K562 (cell line): ENCODE measurements around the gene AIFM1. TPM values are rescaled to one million over a fixed set of nuclear protein-coding genes. Genes with fewer than 3 reads are reported as not detected.

Experiments
- BCLAF1 ChIP-seq, 2 experiments: fragments of 450-650 bp in 1 of 2; IDR thresholded peaks; 2 replicates each; pipeline ENCODE4 v1.6.1; 2011 to 2017; ENCODE audit warnings: low read depth in 2 of 2, antibody characterized with exemption in 1 of 2, borderline replicate concordance in 1 of 2, low read length in 1 of 2, mild to moderate bottlenecking in 1 of 2, mixed read lengths in 1 of 2; ENCODE audit not compliant: control insufficient read depth in 1 of 2
- CBFA2T2 ChIP-seq: fragments of 450-650 bp; conservative IDR thresholded peaks from 2 replicates; pipeline ENCODE4 v1.6.1; 2017; ENCODE audit warnings: mild to moderate bottlenecking
- GATA2 ChIP-seq: sonication (generic); formaldehyde crosslinking; IDR thresholded peaks from 2 replicates; pipeline ENCODE4 v1.4.0; 2020; ENCODE audit warnings: mild to moderate bottlenecking, missing genetic modification reagents
- HDAC3 ChIP-seq: fragments of 450-650 bp; IDR thresholded peaks from 2 replicates; pipeline ENCODE4 v1.6.1; 2018; ENCODE audit warnings: borderline replicate concordance, mild to moderate bottlenecking, moderate library complexity; ENCODE audit not compliant: partially characterized antibody
- MCM5 ChIP-seq: fragments of 450-650 bp; IDR thresholded peaks from 2 replicates; pipeline ENCODE4 v1.6.1; 2016; ENCODE audit warnings: low read depth
- MEF2A ChIP-seq: IDR thresholded peaks from 2 replicates; pipeline ENCODE4 v1.6.1; 2011; ENCODE audit warnings: low read depth, mild to moderate bottlenecking, low read length, moderate library complexity; ENCODE audit not compliant: control insufficient read depth
- NCOR1 ChIP-seq: fragments of 450-650 bp; IDR thresholded peaks from 2 replicates; pipeline ENCODE4 v1.6.1; 2016; ENCODE audit warnings: mild to moderate bottlenecking, moderate library complexity
- SREBF1 ChIP-seq: fragments of 150-350 bp; IDR thresholded peaks from 2 replicates; pipeline ENCODE4 v1.6.1; 2014; ENCODE audit warnings: antibody characterized with exemption, low read depth, low read length, borderline replicate concordance
- TEAD1 ChIP-seq, 2 experiments: fragments of 450-650 bp in 1 of 2; sonication (generic) in 1 of 2; formaldehyde crosslinking; IDR thresholded peaks; 2 replicates each; pipeline versions ENCODE4 v1.4.0 to v1.8.0; 2020 to 2022; ENCODE audit warnings: mild to moderate bottlenecking in 2 of 2, missing genetic modification reagents in 1 of 2
- THRB ChIP-seq: fragments of 450-650 bp; formaldehyde crosslinking; conservative IDR thresholded peaks from 2 replicates; pipeline ENCODE4 v1.4.0; 2022; ENCODE audit warnings: mild to moderate bottlenecking, missing genetic modification characterization
- ZBTB1 ChIP-seq: sonication (generic); formaldehyde crosslinking; IDR thresholded peaks from 2 replicates; pipeline ENCODE4 v1.8.1; 2023; ENCODE audit warnings: missing genetic modification reagents, low read depth, mild to moderate bottlenecking, borderline replicate concordance
- ZC3H8 ChIP-seq: fragments of 450-650 bp; IDR thresholded peaks from 2 replicates; pipeline ENCODE4 v1.6.1; 2017
- ZNF217 ChIP-seq: sonication (generic); formaldehyde crosslinking; IDR thresholded peaks from 2 replicates; pipeline ENCODE4 v1.8.0; 2022; ENCODE audit warnings: mild to moderate bottlenecking, missing genetic modification reagents
- ZNF224 ChIP-seq: sonication (generic); formaldehyde crosslinking; IDR thresholded peaks from 2 replicates; pipeline ENCODE4 v1.8.0; 2022; ENCODE audit warnings: mild to moderate bottlenecking, missing genetic modification reagents
- polyA plus RNA-seq, 8 experiments: library from polyadenylated mRNA; depleted of rRNA in 4 of 8; stranded (reverse) in 5 of 8; unstranded in 3 of 8; fragments of >200 nt; fragmentation: Nextera tagmentation in 2 of 8; fragmentation: Illumina TruSeq in 1 of 8; extraction: Ambion mirVana in 2 of 8; extraction: Trizol in 1 of 8; gene quantifications; 2 replicates each; pipeline versions ENCODE4 v1.2.1 to v1.2.3, GENCODE V29; 2011 to 2014; ENCODE audit warnings: inconsistent platforms in 1 of 8, missing spikeins in 1 of 8
- total RNA-seq, 7 experiments: library from RNA; depleted of rRNA in 6 of 7; stranded (reverse); fragments of >200 nt in 6 of 7; fragmentation: Illumina TruSeq in 2 of 7; extraction: Trizol in 2 of 7; gene quantifications; 2 replicates each; pipeline versions ENCODE4 v1.2.1 to v1.2.3, GENCODE V29; 2011 to 2021; ENCODE audit warnings: low replicate concordance in 1 of 7
- TF ChIP-seq, protein P1 (sequence below): sonication (generic); formaldehyde crosslinking; IDR thresholded peaks from 2 replicates; pipeline ENCODE4 v1.8.1; 2023; ENCODE audit warnings: mild to moderate bottlenecking, missing genetic modification reagents
- TF ChIP-seq, protein P2 (sequence below), 3 experiments: IDR thresholded peaks in 2 of 3; conservative IDR thresholded peaks in 1 of 3; 2 replicates each; pipeline ENCODE4 v1.5.1; 2011 to 2012; ENCODE audit warnings: low read length in 3 of 3, mild to moderate bottlenecking in 3 of 3, control low read depth in 2 of 3, improper control_type of control experiment in 1 of 3, inconsistent platforms in 1 of 3, low read depth in 1 of 3, mixed read lengths in 1 of 3, moderate library complexity in 1 of 3; ENCODE audit not compliant: insufficient read depth in 2 of 3

The AIFM1 gene
- total and polyA plus RNA-seq, 9 of the 15 experiments (the other 6 are each of a cell fraction or from before 2014, with no cell fraction given) = 51.0 to 117 (median 91.2) TPM

GRCh38 chrX:130091980-130092522, 73.6 kb downstream of the AIFM1 start (continued):
- no peak for TF ChIP-seq MEF2A
- TF ChIP-seq NCOR1 = 0 out of 2 replicates have a peak, but pooled peaks have one; percentile 21
- TF ChIP-seq ZNF224 = no peak
- TF ChIP-seq ZBTB1 = no peak
- no peak for TF ChIP-seq HDAC3
- TF ChIP-seq SREBF1 = no peak
- no peak for TF ChIP-seq MCM5
- TF ChIP-seq, protein P1, sequence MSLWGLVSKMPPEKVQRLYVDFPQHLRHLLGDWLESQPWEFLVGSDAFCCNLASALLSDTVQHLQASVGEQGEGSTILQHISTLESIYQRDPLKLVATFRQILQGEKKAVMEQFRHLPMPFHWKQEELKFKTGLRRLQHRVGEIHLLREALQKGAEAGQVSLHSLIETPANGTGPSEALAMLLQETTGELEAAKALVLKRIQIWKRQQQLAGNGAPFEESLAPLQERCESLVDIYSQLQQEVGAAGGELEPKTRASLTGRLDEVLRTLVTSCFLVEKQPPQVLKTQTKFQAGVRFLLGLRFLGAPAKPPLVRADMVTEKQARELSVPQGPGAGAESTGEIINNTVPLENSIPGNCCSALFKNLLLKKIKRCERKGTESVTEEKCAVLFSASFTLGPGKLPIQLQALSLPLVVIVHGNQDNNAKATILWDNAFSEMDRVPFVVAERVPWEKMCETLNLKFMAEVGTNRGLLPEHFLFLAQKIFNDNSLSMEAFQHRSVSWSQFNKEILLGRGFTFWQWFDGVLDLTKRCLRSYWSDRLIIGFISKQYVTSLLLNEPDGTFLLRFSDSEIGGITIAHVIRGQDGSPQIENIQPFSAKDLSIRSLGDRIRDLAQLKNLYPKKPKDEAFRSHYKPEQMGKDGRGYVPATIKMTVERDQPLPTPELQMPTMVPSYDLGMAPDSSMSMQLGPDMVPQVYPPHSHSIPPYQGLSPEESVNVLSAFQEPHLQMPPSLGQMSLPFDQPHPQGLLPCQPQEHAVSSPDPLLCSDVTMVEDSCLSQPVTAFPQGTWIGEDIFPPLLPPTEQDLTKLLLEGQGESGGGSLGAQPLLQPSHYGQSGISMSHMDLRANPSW = no peak
- no peak for TF ChIP-seq ZNF217 (CRISPR knock-in tag)
- TF ChIP-seq, protein P2, sequence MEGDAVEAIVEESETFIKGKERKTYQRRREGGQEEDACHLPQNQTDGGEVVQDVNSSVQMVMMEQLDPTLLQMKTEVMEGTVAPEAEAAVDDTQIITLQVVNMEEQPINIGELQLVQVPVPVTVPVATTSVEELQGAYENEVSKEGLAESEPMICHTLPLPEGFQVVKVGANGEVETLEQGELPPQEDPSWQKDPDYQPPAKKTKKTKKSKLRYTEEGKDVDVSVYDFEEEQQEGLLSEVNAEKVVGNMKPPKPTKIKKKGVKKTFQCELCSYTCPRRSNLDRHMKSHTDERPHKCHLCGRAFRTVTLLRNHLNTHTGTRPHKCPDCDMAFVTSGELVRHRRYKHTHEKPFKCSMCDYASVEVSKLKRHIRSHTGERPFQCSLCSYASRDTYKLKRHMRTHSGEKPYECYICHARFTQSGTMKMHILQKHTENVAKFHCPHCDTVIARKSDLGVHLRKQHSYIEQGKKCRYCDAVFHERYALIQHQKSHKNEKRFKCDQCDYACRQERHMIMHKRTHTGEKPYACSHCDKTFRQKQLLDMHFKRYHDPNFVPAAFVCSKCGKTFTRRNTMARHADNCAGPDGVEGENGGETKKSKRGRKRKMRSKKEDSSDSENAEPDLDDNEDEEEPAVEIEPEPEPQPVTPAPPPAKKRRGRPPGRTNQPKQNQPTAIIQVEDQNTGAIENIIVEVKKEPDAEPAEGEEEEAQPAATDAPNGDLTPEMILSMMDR (IDR thresholded peaks at IDR 0.05 in 2 of 3, conservative IDR thresholded peaks at IDR 0.05 in 1 of 3; ENCODE audit: insufficient read depth in 2 of 3, low read depth in 1 of 3, low read length in 3 of 3) = peak; percentile 22 to 65 (median 49); a peak in 4 of 6 replicates
- no peak for TF ChIP-seq CBFA2T2
- TF ChIP-seq GATA2 (CRISPR knock-in tag) = no peak
- no peak for TF ChIP-seq ZC3H8
- TF ChIP-seq BCLAF1 (IDR thresholded peaks at IDR 0.05; ENCODE audit: borderline replicate concordance in 1 of 2, control insufficient read depth in 1 of 2, low read depth in 2 of 2, low read length in 1 of 2) = no peak
- no peak for TF ChIP-seq THRB
- TF ChIP-seq TEAD1 (CRISPR knock-in tag; IDR thresholded peaks at IDR 0.05) = no peak
